Trophoblast cell (in vitro differentiated cells and primary cell): ENCODE results near the gene SHPK.

Experiments
- DNase-seq, 2 donors: peaks; one replicate each; pipeline ENCODE4 v3.0.0-alpha.2; 2016
- H2AFZ ChIP-seq: 2 replicates; pipeline ENCODE4 v1.6.1; 2013; ENCODE audit warnings: low read length, moderate library complexity, mild to moderate bottlenecking; ENCODE audit not compliant: insufficient read depth, poor library complexity
- H2AK5ac ChIP-seq: 2 replicates; pipeline ENCODE4 v1.6.1; 2013; ENCODE audit warnings: mild to moderate bottlenecking, low read length
- H2BK120ac ChIP-seq: 2 replicates; pipeline ENCODE4 v1.6.1; 2013; ENCODE audit warnings: low read length, mild to moderate bottlenecking, moderate library complexity; ENCODE audit not compliant: insufficient read depth, poor library complexity
- H2BK12ac ChIP-seq: 2 replicates; pipeline ENCODE4 v1.6.1; 2013; ENCODE audit warnings: mild to moderate bottlenecking, low read length, moderate library complexity
- H2BK5ac ChIP-seq: 2 replicates; pipeline ENCODE4 v1.6.1; 2013; ENCODE audit warnings: low read length, low read depth, moderate library complexity, mild to moderate bottlenecking; ENCODE audit not compliant: poor library complexity
- H3K14ac ChIP-seq: 2 replicates; pipeline ENCODE4 v1.6.1; 2013; ENCODE audit warnings: mild to moderate bottlenecking, low read length
- H3K18ac ChIP-seq: 2 replicates; pipeline ENCODE4 v1.6.1; 2013; ENCODE audit warnings: mild to moderate bottlenecking, low read length
- H3K23ac ChIP-seq: 2 replicates; pipeline ENCODE4 v1.6.1; 2013; ENCODE audit warnings: low read length
- H3K27ac ChIP-seq: 2 replicates; pipeline ENCODE4 v1.5.1; 2013; ENCODE audit warnings: low read depth, mild to moderate bottlenecking, inconsistent platforms, low read length, moderate library complexity
- H3K27me3 ChIP-seq: 2 replicates; pipeline ENCODE4 v1.6.1; 2013; ENCODE audit warnings: inconsistent platforms, mild to moderate bottlenecking, low read length, moderate library complexity; ENCODE audit not compliant: insufficient read depth
- H3K36me3 ChIP-seq, 2 experiments: 1 replicate in 1 of 2; 2 replicates in 1 of 2; pipeline ENCODE4 v1.6.1; 2013; ENCODE audit warnings: low read length in 2 of 2, mild to moderate bottlenecking in 2 of 2, moderate library complexity in 1 of 2; ENCODE audit not compliant: insufficient read depth in 2 of 2, control insufficient read depth in 1 of 2
- H3K4ac ChIP-seq: 2 replicates; pipeline ENCODE4 v1.6.1; 2013; ENCODE audit warnings: low read depth, mild to moderate bottlenecking, low read length, moderate library complexity
- H3K4me1 ChIP-seq, 2 experiments: 1 replicate in 1 of 2; 2 replicates in 1 of 2; pipeline ENCODE4 v1.6.1; 2013; ENCODE audit warnings: low read length in 2 of 2, mild to moderate bottlenecking in 2 of 2, moderate library complexity in 1 of 2; ENCODE audit not compliant: insufficient read depth in 2 of 2, control insufficient read depth in 1 of 2
- H3K4me2 ChIP-seq: 2 replicates; pipeline ENCODE4 v1.6.1; 2013; ENCODE audit warnings: inconsistent platforms, mild to moderate bottlenecking, low read length, moderate library complexity
- H3K4me3 ChIP-seq: 2 replicates; pipeline ENCODE4 v1.5.1; 2013; ENCODE audit warnings: mild to moderate bottlenecking, low read depth, low read length, inconsistent platforms
- H3K79me1 ChIP-seq: one replicate; pipeline ENCODE4 v1.6.1; 2013; ENCODE audit warnings: low read length
- H3K79me2 ChIP-seq: 2 replicates; pipeline ENCODE4 v1.6.1; 2013; ENCODE audit warnings: low read length, mild to moderate bottlenecking; ENCODE audit not compliant: control insufficient read depth, insufficient read depth, poor library complexity
- H3K9ac ChIP-seq: 2 replicates; pipeline ENCODE4 v1.6.1; 2013; ENCODE audit warnings: mild to moderate bottlenecking, low read length
- H3K9me3 ChIP-seq: 2 replicates; pipeline ENCODE4 v1.6.1; 2013; ENCODE audit warnings: low read depth, mild to moderate bottlenecking, control low read depth, inconsistent platforms, low read length; ENCODE audit not compliant: insufficient read depth
- H4K12ac ChIP-seq: 2 replicates; pipeline ENCODE4 v1.6.1; 2013; ENCODE audit warnings: low read depth, mild to moderate bottlenecking, low read length, moderate library complexity
- H4K8ac ChIP-seq: 2 replicates; pipeline ENCODE4 v1.6.1; 2013; ENCODE audit warnings: low read depth, mild to moderate bottlenecking, low read length, moderate library complexity
- H4K91ac ChIP-seq: one replicate; pipeline ENCODE4 v1.6.1; 2013; ENCODE audit warnings: low read depth, mild to moderate bottlenecking, low read length, moderate library complexity
- WGBS: extraction: QIAGEN DNeasy Blood & Tissue Kit; methylation state at CpG from one replicate; pipeline ENCODE4 v1.1.7; 2013; ENCODE audit warnings: missing lambda C conversion rate; ENCODE audit not compliant: insufficient read length, insufficient coverage; ENCODE audit errors: extremely low coverage; 5-methylcytosine and 5-hydroxymethylcytosine counted together

Gene SHPK

DNA sequence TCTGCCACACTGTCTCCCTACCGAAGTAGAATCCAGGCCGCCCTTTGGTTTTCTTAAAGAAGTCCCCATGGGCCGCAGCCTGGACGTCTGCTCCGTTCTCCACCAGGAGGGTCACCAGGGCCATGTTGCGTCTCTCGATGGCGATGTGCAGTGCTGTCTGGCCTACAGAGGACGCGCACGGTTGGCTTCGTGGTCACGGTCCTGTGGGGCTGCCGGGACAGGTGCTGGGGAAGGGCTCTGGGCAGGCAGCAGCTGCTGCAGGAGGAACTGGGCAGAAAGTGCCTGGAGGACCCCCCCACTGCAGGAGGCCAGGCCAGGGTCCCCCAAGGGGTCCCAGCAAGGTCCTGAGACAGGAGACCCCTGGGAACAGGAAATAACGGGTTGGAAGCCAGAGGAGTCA is 45.8 kb downstream of the SHPK start:
- peaks cover 2% of the 10 kb centered on the region for H3K9me3 ChIP-seq
- H3K4me2 ChIP-seq, result no peak overlapping the region
- H3K36me3 ChIP-seq, result peaks cover 2 to 8% of the 10 kb centered on the region in 2 experiments
- no peaks in the 10 kb centered on the region for H3K27me3 ChIP-seq
- no peak overlapping the region for H4K91ac ChIP-seq
- H3K4me1 ChIP-seq, result peaks cover 0 to 2% of the 10 kb centered on the region in 2 experiments
- H3K14ac ChIP-seq, result no peak overlapping the region
- DNase-seq, result no peak
- no peak overlapping the region for H2BK120ac ChIP-seq
- no peak overlapping the region for H3K9ac ChIP-seq
- no peak overlapping the region for H2AK5ac ChIP-seq
- H3K4me3 ChIP-seq, result no peak overlapping the region
- H4K12ac ChIP-seq, result no peak overlapping the region
- no peak overlapping the region for H4K8ac ChIP-seq
- H2BK12ac ChIP-seq, result no peak overlapping the region
- H3K79me1 ChIP-seq, result no peaks in the 10 kb centered on the region
- no peak overlapping the region for H2BK5ac ChIP-seq
- no CpG with 5 or more reads among the region's 15 CpGs for WGBS
- no peak overlapping the region for H3K4ac ChIP-seq
- H3K23ac ChIP-seq, result no peak overlapping the region
- H2AFZ ChIP-seq, result no peak overlapping the region
- no peak overlapping the region for H3K27ac ChIP-seq
- H3K79me2 ChIP-seq, result no peaks in the 10 kb centered on the region
- no peak overlapping the region for H3K18ac ChIP-seq

- peaks cover 2% of the 10 kb centered on the region for H3K9me3 ChIP-seq
- DNase-seq, result no peak
Observed at GRCh38 chr17:3589784-3590183, 46.3 kb downstream of the SHPK start.

GRCh38 chr17:3585826-3586225 is 50.2 kb downstream of the SHPK start:
- no peak overlapping the region for H2AK5ac ChIP-seq
- no peak overlapping the region for H2BK120ac ChIP-seq
- H3K4me3 ChIP-seq, result no peak overlapping the region
- no peak overlapping the region for H3K4ac ChIP-seq
- no peak overlapping the region for H2BK5ac ChIP-seq
- no peak for DNase-seq
- no peak overlapping the region for H2AFZ ChIP-seq
- no peak overlapping the region for H3K23ac ChIP-seq
- no peaks in the 10 kb centered on the region for H3K79me2 ChIP-seq
- no peak overlapping the region for H2BK12ac ChIP-seq
- no peak overlapping the region for H4K12ac ChIP-seq
- H3K27me3 ChIP-seq, result no peaks in the 10 kb centered on the region
- H3K14ac ChIP-seq, result no peak overlapping the region
- H4K8ac ChIP-seq, result no peak overlapping the region
- H3K18ac ChIP-seq, result no peak overlapping the region
- H3K27ac ChIP-seq, result no peak overlapping the region
- H3K4me2 ChIP-seq, result no peak overlapping the region
- H3K9ac ChIP-seq, result no peak overlapping the region
- no peak overlapping the region for H4K91ac ChIP-seq
- H3K4me1 ChIP-seq, result no peaks in the 10 kb centered on the region
- peaks cover 1% of the 10 kb centered on the region for H3K9me3 ChIP-seq
- H3K79me1 ChIP-seq, result no peaks in the 10 kb centered on the region
- H3K36me3 ChIP-seq, result peaks cover 2 to 8% of the 10 kb centered on the region in 2 experiments
- WGBS, result no CpG with 5 or more reads among the region's 17 CpGs

More at GRCh38 chr17:3589784-3590183, 46.3 kb downstream of the SHPK start:
- Histone ChIP-seq H3K4me2 (no peak overlapping the region), H2AFZ (no peak overlapping the region), H3K23ac (no peak overlapping the region), H3K27ac (no peak overlapping the region), H2AK5ac (no peak overlapping the region), H3K4me3 (no peak overlapping the region), H4K91ac (no peak overlapping the region), H4K12ac (no peak overlapping the region), H3K4ac (no peak overlapping the region), H2BK120ac (no peak overlapping the region), H3K18ac (no peak overlapping the region), H3K9ac (no peak overlapping the region), H2BK12ac (no peak overlapping the region), H4K8ac (no peak overlapping the region), H3K36me3 (peaks cover 2 to 8% of the 10 kb centered on the region in 2 experiments), H3K79me2 (no peaks in the 10 kb centered on the region), H3K4me1 (peaks cover 0 to 2% of the 10 kb centered on the region in 2 experiments), H3K14ac (no peak overlapping the region), H2BK5ac (no peak overlapping the region), H3K79me1 (no peaks in the 10 kb centered on the region), H3K27me3 (no peaks in the 10 kb centered on the region)
- no CpG with 5 or more reads among the region's 22 CpGs for WGBS

DNA sequence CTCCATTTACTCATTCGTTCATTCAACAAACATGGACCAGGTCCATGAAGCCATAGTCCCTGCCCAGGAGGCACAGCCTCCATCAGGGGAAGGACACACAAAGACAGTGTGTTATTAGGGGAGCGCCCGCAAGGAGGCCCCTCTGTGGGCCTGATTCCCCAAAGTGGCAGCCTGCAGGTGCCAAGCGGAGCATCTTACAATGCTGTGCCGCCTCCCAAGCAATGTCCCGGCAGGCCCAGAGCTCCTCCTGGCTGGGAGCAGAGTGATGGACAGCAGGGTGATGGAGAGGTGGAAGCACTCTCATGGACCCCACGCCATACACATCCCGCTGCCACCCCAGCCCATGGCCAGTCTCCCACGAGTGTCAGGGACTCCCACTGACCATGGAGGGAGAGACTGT is 52.6 kb downstream of the SHPK start:
- no peak overlapping the region for H2BK5ac ChIP-seq
- no CpG with 5 or more reads among the region's 9 CpGs for WGBS
- H3K79me2 ChIP-seq, result no peaks in the 10 kb centered on the region
- H3K4me1 ChIP-seq, result no peaks in the 10 kb centered on the region
- no peaks in the 10 kb centered on the region for H3K9me3 ChIP-seq
- H2BK12ac ChIP-seq, result no peak overlapping the region
- no peak overlapping the region for H3K4me2 ChIP-seq
- H3K27me3 ChIP-seq, result no peaks in the 10 kb centered on the region
- H2AK5ac ChIP-seq, result no peak overlapping the region
- no peak overlapping the region for H3K14ac ChIP-seq
- H2AFZ ChIP-seq, result no peak overlapping the region
- H4K12ac ChIP-seq, result no peak overlapping the region
- no peak overlapping the region for H3K18ac ChIP-seq
- H3K79me1 ChIP-seq, result no peaks in the 10 kb centered on the region
- no peak overlapping the region for H4K8ac ChIP-seq
- peaks cover 2 to 10% of the 10 kb centered on the region in 2 experiments for H3K36me3 ChIP-seq
- H2BK120ac ChIP-seq, result no peak overlapping the region
- no peak for DNase-seq
- H3K9ac ChIP-seq, result no peak overlapping the region
- no peak overlapping the region for H3K4ac ChIP-seq
- H3K27ac ChIP-seq, result no peak overlapping the region
- H3K23ac ChIP-seq, result no peak overlapping the region
- H4K91ac ChIP-seq, result no peak overlapping the region
- H3K4me3 ChIP-seq, result no peak overlapping the region
